HepG2 (cell line): ENCODE data around the gene EIF3B. TPM values are rescaled to one million over a fixed set of nuclear protein-coding genes. Genes with fewer than 3 reads are reported as not detected.

Experiments
- ATAC-seq: fragments of 200-7000 bp; cut with Tn5 transposase; 3 replicates; pipeline ENCODE4 v1.9.1; 2020; ENCODE audit warnings: mild to moderate bottlenecking, moderate library complexity
- BruUV-seq: library from RNA; stranded (reverse); fragments of 400-500 nt; replicated peaks from 2 replicates; lab custom pipeline; 2021; lab: Mats Ljungman, UMichigan
- CTCF ChIA-PET: fragments of 300-600 bp; formaldehyde crosslinking; extraction: SDS; loops from one replicate; lab custom pipeline; 2021; ENCODE audit warnings: low total read pairs, inconsistent platforms, low intra/inter-chr PET ratio; lab: Yijun Ruan, JAX
- POLR2A ChIA-PET: fragments of 350-600 bp; sonication (Branson Sonifier 250); formaldehyde crosslinking; loops from one replicate; lab custom pipeline; 2020; ENCODE audit warnings: antibody characterized with exemption, inconsistent platforms; lab: Yijun Ruan, JAX
- DNase-seq: peaks from one replicate; pipeline ENCODE4 v3.0.0-alpha.2; 2015; ENCODE audit warnings: low spot score
- FAIRE-seq: peaks from 3 replicates; lab custom pipeline; 2011; peaks lifted over from hg19 to GRCh38; lab: Jason Lieb, UNC
- H2AFZ ChIP-seq: one replicate; pipeline ENCODE4 v1.6.1; 2011; ENCODE audit warnings: low read length, inconsistent platforms
- H3K27ac ChIP-seq: fragments of 300-600 bp; 3 replicates; pipeline ENCODE4 v1.8.0; 2011; ENCODE audit warnings: mixed run types, mild to moderate bottlenecking, mixed read lengths, low read length, inconsistent platforms; ENCODE audit not compliant: insufficient read depth; ENCODE audit errors: extremely low read length
- H3K27me3 ChIP-seq, 2 experiments: fragments of 200-600 bp in 1 of 2; 2 replicates in 1 of 2; 3 replicates in 1 of 2; pipeline versions ENCODE4 v1.6.0 to v1.8.0; 2011; ENCODE audit warnings: low read length in 2 of 2, mild to moderate bottlenecking in 2 of 2, moderate library complexity in 2 of 2, inconsistent platforms in 1 of 2; ENCODE audit not compliant: insufficient read depth in 2 of 2, control insufficient read depth in 1 of 2
- H3K36me3 ChIP-seq, 2 experiments: fragments of 200-600 bp in 1 of 2; replicated peaks in 1 of 2; 2 replicates in 1 of 2; 3 replicates in 1 of 2; pipeline versions ENCODE4 v1.5.1 to v1.8.0; 2011; ENCODE audit warnings: low read length in 2 of 2, inconsistent platforms in 1 of 2; ENCODE audit not compliant: insufficient read depth in 2 of 2, control insufficient read depth in 1 of 2
- H3K4me1 ChIP-seq: 2 replicates; pipeline ENCODE4 v1.5.1; 2012; ENCODE audit warnings: low read length, inconsistent platforms; ENCODE audit not compliant: insufficient read depth
- H3K4me2 ChIP-seq: 2 replicates; pipeline ENCODE4 v1.6.0; 2011; ENCODE audit warnings: low read depth, low read length, inconsistent platforms
- H3K4me3 ChIP-seq, 3 experiments: fragments of 200-600 bp in 1 of 3; sonication (generic), shearing (Covaris generic) in 1 of 3; replicated peaks in 1 of 3; 2 replicates each; pipeline ENCODE4 v1.5.1; 2011 to 2016; ENCODE audit warnings: low read length in 3 of 3, inconsistent platforms in 2 of 3, low read depth in 2 of 3, mild to moderate bottlenecking in 2 of 3, control low read depth in 1 of 3, mixed read lengths in 1 of 3; ENCODE audit not compliant: insufficient read depth in 1 of 3
- H3K79me2 ChIP-seq: one replicate; pipeline ENCODE4 v1.6.1; 2011; ENCODE audit warnings: low read length, inconsistent platforms; ENCODE audit not compliant: insufficient read depth
- H3K9ac ChIP-seq: 2 replicates; pipeline ENCODE4 v1.6.0; 2011; ENCODE audit warnings: mild to moderate bottlenecking, low read depth, low read length, inconsistent platforms; ENCODE audit not compliant: insufficient read depth
- H3K9me3 ChIP-seq: 2 replicates; pipeline ENCODE4 v1.5.1; 2012; ENCODE audit warnings: mild to moderate bottlenecking, low read length
- H4K20me1 ChIP-seq: 2 replicates; pipeline ENCODE4 v1.6.0; 2011; ENCODE audit warnings: inconsistent platforms, mild to moderate bottlenecking, low read length, moderate library complexity; ENCODE audit not compliant: insufficient read depth
- POLR2AphosphoS2 ChIP-seq: IDR thresholded peaks from 2 replicates; pipeline ENCODE4 v1.6.1; 2011; ENCODE audit warnings: low read depth, low read length, improper control_type of control experiment
- ZNF451 ChIP-seq: sonication (generic); formaldehyde crosslinking; IDR thresholded peaks from 2 replicates; pipeline ENCODE4 v1.5.0; 2020; ENCODE audit warnings: mild to moderate bottlenecking, missing genetic modification reagents
- ZNF629 ChIP-seq: sonication (generic); formaldehyde crosslinking; conservative IDR thresholded peaks from 2 replicates; pipeline ENCODE4 v1.5.0; 2020; ENCODE audit warnings: missing genetic modification reagents
- ZNF75D ChIP-seq: sonication (generic); formaldehyde crosslinking; IDR thresholded peaks from 2 replicates; pipeline ENCODE4 v1.8.1; 2023; ENCODE audit warnings: missing genetic modification reagents, mild to moderate bottlenecking, borderline replicate concordance
- WGBS: methylation state at CpG from one replicate; pipeline ENCODE4 v1.1.6; 2017; ENCODE audit warnings: low lambda C conversion rate; 5-methylcytosine and 5-hydroxymethylcytosine counted together
- in situ Hi-C: cut with HindIII; loops from 2 replicates; pipeline ENCODE4 v1.10.0; 2017; ENCODE audit warnings: low pct_unique_long_range_greater_than_20kb; ENCODE audit not compliant: extremely low pct_ligation_motif_present
- intact Hi-C: fragments of 100-400 bp; cut with micrococcal nuclease; formaldehyde crosslinking; loops from one replicate; pipeline ENCODE4 v1.10.0; 2022; ENCODE audit not compliant: unreplicated experiment
- polyA plus RNA-seq, 8 experiments: library from polyadenylated mRNA; depleted of rRNA in 3 of 8; stranded (reverse) in 7 of 8; unstranded in 1 of 8; fragments of >200 nt; fragmentation: Illumina TruSeq in 4 of 8; extraction: Trizol in 4 of 8; gene quantifications; 2 replicates each; pipeline versions ENCODE4 v1.2.1 to v1.2.3, GENCODE V29; 2011 to 2016; ENCODE audit warnings: low read depth in 4 of 8, missing spikeins in 1 of 8, mixed read lengths in 1 of 8; ENCODE audit not compliant: insufficient read depth in 1 of 8
- total RNA-seq, 5 experiments: library from RNA; depleted of rRNA; stranded (reverse); fragments of >200 nt; fragmentation: Illumina TruSeq; extraction: Trizol; gene quantifications; 2 replicates each; pipeline ENCODE4 v1.2.3, GENCODE V29; 2016; ENCODE audit warnings: low read depth in 1 of 5
- TF ChIP-seq, protein P1 (sequence below): sonication (generic); formaldehyde crosslinking; IDR thresholded peaks from 2 replicates; pipeline ENCODE4 v1.8.1; 2023; ENCODE audit warnings: mild to moderate bottlenecking, missing genetic modification reagents
- TF ChIP-seq, protein P2 (sequence below): sonication (generic); formaldehyde crosslinking; IDR thresholded peaks from 2 replicates; pipeline ENCODE4 v1.4.0; 2020; ENCODE audit warnings: missing genetic modification reagents
- TF ChIP-seq, protein P3 (sequence below): sonication (generic); formaldehyde crosslinking; IDR thresholded peaks from 2 replicates; pipeline ENCODE4 v1.8.0; 2022; ENCODE audit warnings: mild to moderate bottlenecking, missing genetic modification reagents

Gene EIF3B
- total and polyA plus RNA-seq, 2 of the 13 experiments (the other 11 are each of a cell fraction or from before 2014, with no cell fraction given): 92.2 to 241 TPM

- Histone ChIP-seq H3K36me3 (peaks cover 42 to 78% of the 10 kb centered on the region in 2 experiments), H3K9me3 (no peaks in the 10 kb centered on the region), H3K9ac (no peak overlapping the region), H3K4me1 (no peaks in the 10 kb centered on the region), H3K27ac (no peak overlapping the region), H3K27me3 (no peaks in the 10 kb centered on the region), H3K79me2 (peaks cover 4% of the 10 kb centered on the region), H3K4me2 (no peak overlapping the region), H4K20me1 (0 out of 2 replicates have a peak, but pooled peaks cover 3% of the 10 kb centered on the region), H3K4me3 (no peak overlapping the region), H2AFZ (no peak overlapping the region)
- BruUV-seq: no TSS peak
- CTCF ChIA-PET: no interaction called here
- WGBS: 97% methylated on average over 20 of the region's 20 CpGs
- in situ Hi-C loops: no loop called here
- no peak for ATAC-seq
- no peak for FAIRE-seq
- TF ChIP-seq, protein P1, sequence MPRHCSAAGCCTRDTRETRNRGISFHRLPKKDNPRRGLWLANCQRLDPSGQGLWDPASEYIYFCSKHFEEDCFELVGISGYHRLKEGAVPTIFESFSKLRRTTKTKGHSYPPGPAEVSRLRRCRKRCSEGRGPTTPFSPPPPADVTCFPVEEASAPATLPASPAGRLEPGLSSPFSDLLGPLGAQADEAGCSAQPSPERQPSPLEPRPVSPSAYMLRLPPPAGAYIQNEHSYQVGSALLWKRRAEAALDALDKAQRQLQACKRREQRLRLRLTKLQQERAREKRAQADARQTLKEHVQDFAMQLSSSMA (CRISPR knock-in tag): no peak
- no peak for TF ChIP-seq ZNF629 (CRISPR knock-in tag)
- TF ChIP-seq, protein P2, sequence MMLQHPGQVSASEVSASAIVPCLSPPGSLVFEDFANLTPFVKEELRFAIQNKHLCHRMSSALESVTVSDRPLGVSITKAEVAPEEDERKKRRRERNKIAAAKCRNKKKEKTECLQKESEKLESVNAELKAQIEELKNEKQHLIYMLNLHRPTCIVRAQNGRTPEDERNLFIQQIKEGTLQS (CRISPR knock-in tag): no peak
- TF ChIP-seq ZNF451: no peak
- TF ChIP-seq ZNF75D (CRISPR knock-in tag): no peak
- TF ChIP-seq, protein P3, sequence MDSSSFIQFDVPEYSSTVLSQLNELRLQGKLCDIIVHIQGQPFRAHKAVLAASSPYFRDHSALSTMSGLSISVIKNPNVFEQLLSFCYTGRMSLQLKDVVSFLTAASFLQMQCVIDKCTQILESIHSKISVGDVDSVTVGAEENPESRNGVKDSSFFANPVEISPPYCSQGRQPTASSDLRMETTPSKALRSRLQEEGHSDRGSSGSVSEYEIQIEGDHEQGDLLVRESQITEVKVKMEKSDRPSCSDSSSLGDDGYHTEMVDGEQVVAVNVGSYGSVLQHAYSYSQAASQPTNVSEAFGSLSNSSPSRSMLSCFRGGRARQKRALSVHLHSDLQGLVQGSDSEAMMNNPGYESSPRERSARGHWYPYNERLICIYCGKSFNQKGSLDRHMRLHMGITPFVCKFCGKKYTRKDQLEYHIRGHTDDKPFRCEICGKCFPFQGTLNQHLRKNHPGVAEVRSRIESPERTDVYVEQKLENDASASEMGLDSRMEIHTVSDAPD: no peak
- no peak for TF ChIP-seq POLR2AphosphoS2
- intact Hi-C loops: no loop called here
- POLR2A ChIA-PET: no interaction called here
- no peak for DNase-seq
These were observed 24.5 kb downstream of the EIF3B start for GRCh38 chr7:2379161-2379560.
